ENCODE measurements around the gene AGPAT1.

Gene AGPAT1

GRCh38 chr6:32139590-32139989, 36.3 kb downstream of the AGPAT1 start:
- DNase-seq (ENCODE audit: insufficient read length, low spot score) = no peak
- FAIRE-seq = no peak
- TF ChIP-seq PAX5 (IDR thresholded peaks at IDR 0.05; ENCODE audit: insufficient read depth, low read length, severe bottlenecking) = no peak

- TF ChIP-seq POLR2AphosphoS5 (IDR thresholded peaks at IDR 0.05; ENCODE audit: low read depth, low read length) = no peak
- TF ChIP-seq TAF1 (IDR thresholded peaks at IDR 0.05; ENCODE audit: low read depth, low read length) = no peak
- no peak for TF ChIP-seq PAX5 (IDR thresholded peaks at IDR 0.05; ENCODE audit: insufficient read depth, low read length, severe bottlenecking)
- no peak for DNase-seq (ENCODE audit: insufficient read length, low spot score)
- no peak for FAIRE-seq
These were observed 38.4 kb downstream of the AGPAT1 start for GRCh38 chr6:32137454-32137853.

GRCh38 chr6:32133786-32134185, 42.1 kb downstream of the AGPAT1 start:
- FAIRE-seq (no peak), DNase-seq (ENCODE audit: insufficient read length, low spot score) (no peak)
- TF ChIP-seq TAF1 (IDR thresholded peaks at IDR 0.05; ENCODE audit: low read depth, low read length) (no peak), POU2F2 (IDR thresholded peaks at IDR 0.05; ENCODE audit: low read depth, low read length) (no peak), PAX5 (IDR thresholded peaks at IDR 0.05; ENCODE audit: insufficient read depth, low read length, severe bottlenecking) (no peak), SPI1 (IDR thresholded peaks at IDR 0.05; ENCODE audit: low read depth, low read length) (no peak), POLR2AphosphoS5 (IDR thresholded peaks at IDR 0.05; ENCODE audit: low read depth, low read length) (no peak), POLR2A (IDR thresholded peaks at IDR 0.05; ENCODE audit: low read depth, low read length) (no peak)

- DNase-seq (ENCODE audit: insufficient read length, low spot score) = no peak
- no peak for FAIRE-seq
- TF ChIP-seq POU2F2 (IDR thresholded peaks at IDR 0.05; ENCODE audit: low read depth, low read length) = no peak
- no peak for TF ChIP-seq POLR2AphosphoS5 (IDR thresholded peaks at IDR 0.05; ENCODE audit: low read depth, low read length)
- TF ChIP-seq TAF1 (IDR thresholded peaks at IDR 0.05; ENCODE audit: low read depth, low read length) = no peak
- no peak for TF ChIP-seq PAX5 (IDR thresholded peaks at IDR 0.05; ENCODE audit: insufficient read depth, low read length, severe bottlenecking)
- no peak for TF ChIP-seq POLR2A (IDR thresholded peaks at IDR 0.05; ENCODE audit: low read depth, low read length)
- no peak for TF ChIP-seq SPI1 (IDR thresholded peaks at IDR 0.05; ENCODE audit: low read depth, low read length)
These were observed 43.8 kb downstream of the AGPAT1 start for GRCh38 chr6:32132110-32132509.

- no peak for DNase-seq (ENCODE audit: insufficient read length, low spot score)
- FAIRE-seq = no peak
- TF ChIP-seq PAX5 (IDR thresholded peaks at IDR 0.05; ENCODE audit: insufficient read depth, low read length, severe bottlenecking) (no peak), POLR2AphosphoS5 (IDR thresholded peaks at IDR 0.05; ENCODE audit: low read depth, low read length) (no peak), POU2F2 (IDR thresholded peaks at IDR 0.05; ENCODE audit: low read depth, low read length) (no peak), TAF1 (IDR thresholded peaks at IDR 0.05; ENCODE audit: low read depth, low read length) (no peak), POLR2A (IDR thresholded peaks at IDR 0.05; ENCODE audit: low read depth, low read length) (no peak), SPI1 (IDR thresholded peaks at IDR 0.05; ENCODE audit: low read depth, low read length) (no peak)
These were observed 44.4 kb downstream of the AGPAT1 start for GRCh38 chr6:32131439-32131948.

GRCh38 chr6:32129297-32130088, 46.4 kb downstream of the AGPAT1 start:
- FAIRE-seq = no peak
- TF ChIP-seq POLR2A (IDR thresholded peaks at IDR 0.05; ENCODE audit: low read depth, low read length) (no peak), POLR2AphosphoS5 (IDR thresholded peaks at IDR 0.05; ENCODE audit: low read depth, low read length) (no peak), PAX5 (IDR thresholded peaks at IDR 0.05; ENCODE audit: insufficient read depth, low read length, severe bottlenecking) (no peak), TAF1 (IDR thresholded peaks at IDR 0.05; ENCODE audit: low read depth, low read length) (no peak), POU2F2 (IDR thresholded peaks at IDR 0.05; ENCODE audit: low read depth, low read length) (no peak), SPI1 (IDR thresholded peaks at IDR 0.05; ENCODE audit: low read depth, low read length) (no peak)
- DNase-seq (ENCODE audit: insufficient read length, low spot score) = no peak

GRCh38 chr6:32128751-32129296, 47.1 kb downstream of the AGPAT1 start:
- FAIRE-seq = no peak
- DNase-seq (ENCODE audit: insufficient read length, low spot score) = no peak
- TF ChIP-seq TAF1 (IDR thresholded peaks at IDR 0.05; ENCODE audit: low read depth, low read length) (no peak), POU2F2 (IDR thresholded peaks at IDR 0.05; ENCODE audit: low read depth, low read length) (no peak), SPI1 (IDR thresholded peaks at IDR 0.05; ENCODE audit: low read depth, low read length) (no peak), POLR2A (IDR thresholded peaks at IDR 0.05; ENCODE audit: low read depth, low read length) (no peak), PAX5 (IDR thresholded peaks at IDR 0.05; ENCODE audit: insufficient read depth, low read length, severe bottlenecking) (no peak), POLR2AphosphoS5 (IDR thresholded peaks at IDR 0.05; ENCODE audit: low read depth, low read length) (no peak)

- DNase-seq (ENCODE audit: insufficient read length, low spot score) = peak; percentile 90
- TF ChIP-seq TAF1 (IDR thresholded peaks at IDR 0.05; ENCODE audit: low read depth, low read length) (peak; percentile 80; the same call in 1 of the 2 replicates), PAX5 (IDR thresholded peaks at IDR 0.05; ENCODE audit: insufficient read depth, low read length, severe bottlenecking) (no peak), POU2F2 (IDR thresholded peaks at IDR 0.05; ENCODE audit: low read depth, low read length) (peak; percentile 37; the same call in 1 of the 2 replicates), POLR2AphosphoS5 (IDR thresholded peaks at IDR 0.05; ENCODE audit: low read depth, low read length) (peak; percentile 61; the same call in 1 of the 2 replicates), POLR2A (IDR thresholded peaks at IDR 0.05; ENCODE audit: low read depth, low read length) (peak; percentile 84), SPI1 (IDR thresholded peaks at IDR 0.05; ENCODE audit: low read depth, low read length) (peak; percentile 37; the same call in 1 of the 2 replicates)
- peak; percentile 90 for FAIRE-seq
These were observed 47.9 kb downstream of the AGPAT1 start, which contains the start of gene ATF6B for GRCh38 chr6:32127717-32128592. ATF6B (minus strand) TSS chr6:32128246; CDS start chr6:32128207, 39 bp downstream.

- no peak for FAIRE-seq
- TF ChIP-seq POLR2A (IDR thresholded peaks at IDR 0.05; ENCODE audit: low read depth, low read length) = no peak
- no peak for TF ChIP-seq POLR2AphosphoS5 (IDR thresholded peaks at IDR 0.05; ENCODE audit: low read depth, low read length)
- no peak for TF ChIP-seq TAF1 (IDR thresholded peaks at IDR 0.05; ENCODE audit: low read depth, low read length)
- TF ChIP-seq SPI1 (IDR thresholded peaks at IDR 0.05; ENCODE audit: low read depth, low read length) = no peak
- TF ChIP-seq PAX5 (IDR thresholded peaks at IDR 0.05; ENCODE audit: insufficient read depth, low read length, severe bottlenecking) = no peak
- DNase-seq (ENCODE audit: insufficient read length, low spot score) = no peak
These were observed 48.5 kb downstream of the AGPAT1 start for GRCh38 chr6:32127409-32127716.

Measured in GM12891 (cell line).